Measurements from ENCODE around the gene IGSF11. TPM values are rescaled to one million over a fixed set of nuclear protein-coding genes. Genes with fewer than 3 reads are reported as not detected.
"Not testable (repeated sequence)": the region's sequence is repeated elsewhere in the genome, so short reads cannot be mapped to it uniquely, and the experiment has no call there.

The IGSF11 gene
- total RNA-seq, 2 donors from 2014 or later, result 3.9 to 6.0 TPM

- H3K4me3 Mint-ChIP-seq, result no peak overlapping the region
- Histone ChIP-seq H3K27ac (ENCODE audit: low read depth, low read length) (no peak overlapping the region), H3K4me3 (ENCODE audit: low read length) (no peak overlapping the region), H3K9ac (ENCODE audit: extremely low read depth, low read length, poor library complexity, severe bottlenecking) (no peak overlapping the region), H3K4me1 (ENCODE audit: control insufficient read depth, insufficient read depth, low read length) (no peaks in the 10 kb centered on the region), H3K36me3 (ENCODE audit: control insufficient read depth, insufficient read depth, low read length) (no peaks in the 10 kb centered on the region), H3K27me3 (ENCODE audit: control insufficient read depth, insufficient read depth, low read length, poor library complexity, severe bottlenecking) (no peaks in the 10 kb centered on the region), H3K9me3 (ENCODE audit: control insufficient read depth, low read length) (peaks cover 21% of the 10 kb centered on the region)
- H3K27ac Mint-ChIP-seq, result no peak overlapping the region
- WGBS, 2 experiments (ENCODE audit: insufficient coverage in 1 of 2, insufficient read length in 1 of 2), result 100% methylated on average over 1 of the region's 1 CpG
- no peaks in the 10 kb centered on the region for H3K36me3 Mint-ChIP-seq (ENCODE audit: low read depth)
- H3K4me1 Mint-ChIP-seq, result no peaks in the 10 kb centered on the region
- H3K9me3 Mint-ChIP-seq, result peaks cover 37% of the 10 kb centered on the region
- DNase-seq, result no peak
- TF ChIP-seq CTCF (conservative IDR thresholded peaks at IDR 0.05), result no peak
- H3K27me3 Mint-ChIP-seq (ENCODE audit: insufficient read depth), result no peaks in the 10 kb centered on the region
These were observed 174.7 kb downstream of the IGSF11 start for GRCh38 chr3:118859950-118860349.

- DNase-seq; H3K9me3 Mint-ChIP-seq; H3K27ac Mint-ChIP-seq; H3K4me3 Mint-ChIP-seq; H3K4me1 ChIP-seq (ENCODE audit: control insufficient read depth, insufficient read depth, low read length); H3K9ac ChIP-seq (ENCODE audit: extremely low read depth, low read length, poor library complexity, severe bottlenecking); H3K27me3 Mint-ChIP-seq (ENCODE audit: insufficient read depth); H3K27ac ChIP-seq (ENCODE audit: low read depth, low read length); H3K4me1 Mint-ChIP-seq; H3K27me3 ChIP-seq (ENCODE audit: control insufficient read depth, insufficient read depth, low read length, poor library complexity, severe bottlenecking); H3K4me3 ChIP-seq (ENCODE audit: low read length); H3K36me3 Mint-ChIP-seq (ENCODE audit: low read depth); H3K36me3 ChIP-seq (ENCODE audit: control insufficient read depth, insufficient read depth, low read length); H3K9me3 ChIP-seq (ENCODE audit: control insufficient read depth, low read length): not testable (repeated sequence)
- WGBS, 2 experiments (ENCODE audit: insufficient coverage in 1 of 2, insufficient read length in 1 of 2), result 93% methylated on average over 7 to 12 of the region's 12 CpGs
These were observed 183.0 kb downstream of the IGSF11 start for GRCh38 chr3:118851466-118852193.

GRCh38 chr3:118850687-118851086 lies 184.0 kb downstream of the IGSF11 start:
- Histone ChIP-seq H3K27ac (ENCODE audit: low read depth, low read length) (no peak overlapping the region), H3K9me3 (ENCODE audit: control insufficient read depth, low read length) (no peaks in the 10 kb centered on the region), H3K4me1 (ENCODE audit: control insufficient read depth, insufficient read depth, low read length) (no peaks in the 10 kb centered on the region), H3K36me3 (ENCODE audit: control insufficient read depth, insufficient read depth, low read length) (no peaks in the 10 kb centered on the region), H3K9ac (ENCODE audit: extremely low read depth, low read length, poor library complexity, severe bottlenecking) (no peak overlapping the region), H3K4me3 (ENCODE audit: low read length) (no peak overlapping the region), H3K27me3 (ENCODE audit: control insufficient read depth, insufficient read depth, low read length, poor library complexity, severe bottlenecking) (no peaks in the 10 kb centered on the region)
- Mint-ChIP-seq H3K27ac (no peak overlapping the region), H3K9me3 (peaks cover 5% of the 10 kb centered on the region), H3K4me1 (no peaks in the 10 kb centered on the region), H3K4me3 (no peak overlapping the region), H3K36me3 (ENCODE audit: low read depth) (no peaks in the 10 kb centered on the region), H3K27me3 (ENCODE audit: insufficient read depth) (no peaks in the 10 kb centered on the region)
- TF ChIP-seq CTCF (conservative IDR thresholded peaks at IDR 0.05), result peak; percentile 35
- DNase-seq, result peak; percentile 54
- WGBS, 2 experiments (ENCODE audit: insufficient coverage in 1 of 2, insufficient read length in 1 of 2), result 89% methylated on average over 5 to 10 of the region's 10 CpGs

Other genes with a start within 250 kb of the IGSF11 start
- not detected for gene TEX55, start 111.3 kb upstream of the IGSF11 start, total RNA-seq
- gene UPK1B, start 138.8 kb upstream of the IGSF11 start, total RNA-seq, result 10 to 100 TPM in 1 of 2 donors, 1 to 10 TPM in 1; 4.9 to 11.3 TPM
- 100 to 1,000 TPM; 141 to 145 TPM for gene B4GALT4, start 206.0 kb upstream of the IGSF11 start, total RNA-seq